HEK293 (cell line): ENCODE measurements around the gene GPR162.

Experiments
- EGR2 ChIP-seq: fragments of 450-650 bp; formaldehyde crosslinking; IDR thresholded peaks from 2 replicates; pipeline ENCODE4 v1.5.1; 2016; ENCODE audit warnings: low read depth, missing biosample characterization, missing genetic modification characterization
- GLIS1 ChIP-seq: fragments of 450-650 bp; formaldehyde crosslinking; IDR thresholded peaks from 2 replicates; pipeline ENCODE4 v1.5.1; 2016; ENCODE audit warnings: missing biosample characterization, missing genetic modification characterization
- PATZ1 ChIP-seq: fragments of 450-650 bp; formaldehyde crosslinking; IDR thresholded peaks from 2 replicates; pipeline ENCODE4 v1.5.1; 2016; ENCODE audit warnings: missing biosample characterization, missing genetic modification characterization
- REST ChIP-seq: fragments of 450-650 bp; formaldehyde crosslinking; IDR thresholded peaks from 2 replicates; pipeline ENCODE4 v1.5.1; 2016; ENCODE audit warnings: missing biosample characterization, missing genetic modification characterization
- WT1 ChIP-seq: fragments of 450-650 bp; formaldehyde crosslinking; IDR thresholded peaks from 2 replicates; pipeline ENCODE4 v1.5.1; 2016; ENCODE audit warnings: missing biosample characterization, missing genetic modification characterization
- ZNF112 ChIP-seq: fragments of 450-650 bp; formaldehyde crosslinking; IDR thresholded peaks from 2 replicates; pipeline ENCODE4 v1.5.0; 2017; ENCODE audit warnings: missing biosample characterization, missing genetic modification characterization
- ZNF175 ChIP-seq: fragments of 450-650 bp; formaldehyde crosslinking; IDR thresholded peaks from 2 replicates; pipeline ENCODE4 v1.5.1; 2016; ENCODE audit warnings: missing biosample characterization, missing genetic modification characterization
- ZNF223 ChIP-seq: fragments of 450-650 bp; formaldehyde crosslinking; IDR thresholded peaks from 2 replicates; pipeline ENCODE4 v1.5.1; 2016; ENCODE audit warnings: missing biosample characterization, missing genetic modification characterization
- ZNF292 ChIP-seq: fragments of 450-650 bp; formaldehyde crosslinking; IDR thresholded peaks from 2 replicates; pipeline ENCODE4 v1.5.1; 2016; ENCODE audit warnings: low read depth, missing biosample characterization, missing genetic modification characterization, borderline replicate concordance
- ZNF350 ChIP-seq: fragments of 450-650 bp; formaldehyde crosslinking; IDR thresholded peaks from 2 replicates; pipeline ENCODE4 v1.5.0; 2017; ENCODE audit warnings: missing biosample characterization, mild to moderate bottlenecking, missing genetic modification characterization
- ZNF433 ChIP-seq: fragments of 450-650 bp; formaldehyde crosslinking; IDR thresholded peaks from 2 replicates; pipeline ENCODE4 v1.5.1; 2016; ENCODE audit warnings: missing biosample characterization, missing genetic modification characterization, low read depth
- TF ChIP-seq, protein P1 (sequence below): fragments of 450-650 bp; IDR thresholded peaks from 2 replicates; pipeline ENCODE4 v1.5.1; 2018; ENCODE audit warnings: missing biosample characterization, mild to moderate bottlenecking, missing genetic modification characterization
- TF ChIP-seq, protein P2 (sequence below): fragments of 450-650 bp; formaldehyde crosslinking; IDR thresholded peaks from 2 replicates; pipeline ENCODE4 v1.5.1; 2017; ENCODE audit warnings: missing biosample characterization, missing genetic modification characterization
- TF ChIP-seq, protein P3 (sequence below): fragments of 450-650 bp; formaldehyde crosslinking; IDR thresholded peaks from 2 replicates; pipeline ENCODE4 v1.5.1; 2016; ENCODE audit warnings: missing biosample characterization, missing genetic modification characterization
- TF ChIP-seq, protein P4 (sequence below): fragments of 450-650 bp; formaldehyde crosslinking; IDR thresholded peaks from 2 replicates; pipeline ENCODE4 v1.5.1; 2017; ENCODE audit warnings: missing biosample characterization, missing genetic modification characterization
- TF ChIP-seq, protein P5 (sequence below): fragments of 450-650 bp; formaldehyde crosslinking; IDR thresholded peaks from 2 replicates; pipeline ENCODE4 v1.5.1; 2016; ENCODE audit warnings: missing biosample characterization, missing genetic modification characterization
- TF ChIP-seq, protein P6 (sequence below): fragments of 450-650 bp; formaldehyde crosslinking; IDR thresholded peaks from 2 replicates; pipeline ENCODE4 v1.5.1; 2017; ENCODE audit warnings: missing biosample characterization, missing genetic modification characterization

Gene GPR162

GRCh38 chr12:6827982-6828780, 6.6 kb downstream of the GPR162 start, which contains the start of gene P3H3 (continued):
- TF ChIP-seq, protein P1, sequence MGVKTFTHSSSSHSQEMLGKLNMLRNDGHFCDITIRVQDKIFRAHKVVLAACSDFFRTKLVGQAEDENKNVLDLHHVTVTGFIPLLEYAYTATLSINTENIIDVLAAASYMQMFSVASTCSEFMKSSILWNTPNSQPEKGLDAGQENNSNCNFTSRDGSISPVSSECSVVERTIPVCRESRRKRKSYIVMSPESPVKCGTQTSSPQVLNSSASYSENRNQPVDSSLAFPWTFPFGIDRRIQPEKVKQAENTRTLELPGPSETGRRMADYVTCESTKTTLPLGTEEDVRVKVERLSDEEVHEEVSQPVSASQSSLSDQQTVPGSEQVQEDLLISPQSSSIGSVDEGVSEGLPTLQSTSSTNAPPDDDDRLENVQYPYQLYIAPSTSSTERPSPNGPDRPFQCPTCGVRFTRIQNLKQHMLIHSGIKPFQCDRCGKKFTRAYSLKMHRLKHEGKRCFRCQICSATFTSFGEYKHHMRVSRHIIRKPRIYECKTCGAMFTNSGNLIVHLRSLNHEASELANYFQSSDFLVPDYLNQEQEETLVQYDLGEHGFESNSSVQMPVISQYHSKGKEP (tag by site-specific recombination), result no peak
- TF ChIP-seq, protein P2, sequence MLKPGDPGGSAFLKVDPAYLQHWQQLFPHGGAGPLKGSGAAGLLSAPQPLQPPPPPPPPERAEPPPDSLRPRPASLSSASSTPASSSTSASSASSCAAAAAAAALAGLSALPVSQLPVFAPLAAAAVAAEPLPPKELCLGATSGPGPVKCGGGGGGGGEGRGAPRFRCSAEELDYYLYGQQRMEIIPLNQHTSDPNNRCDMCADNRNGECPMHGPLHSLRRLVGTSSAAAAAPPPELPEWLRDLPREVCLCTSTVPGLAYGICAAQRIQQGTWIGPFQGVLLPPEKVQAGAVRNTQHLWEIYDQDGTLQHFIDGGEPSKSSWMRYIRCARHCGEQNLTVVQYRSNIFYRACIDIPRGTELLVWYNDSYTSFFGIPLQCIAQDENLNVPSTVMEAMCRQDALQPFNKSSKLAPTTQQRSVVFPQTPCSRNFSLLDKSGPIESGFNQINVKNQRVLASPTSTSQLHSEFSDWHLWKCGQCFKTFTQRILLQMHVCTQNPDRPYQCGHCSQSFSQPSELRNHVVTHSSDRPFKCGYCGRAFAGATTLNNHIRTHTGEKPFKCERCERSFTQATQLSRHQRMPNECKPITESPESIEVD (tag by site-specific recombination), result no peak
- TF ChIP-seq EGR2 (tag by site-specific recombination), result peak; percentile 55
- TF ChIP-seq ZNF112, result no peak
- TF ChIP-seq ZNF350 (tag by site-specific recombination), result no peak
- 0 out of 2 replicates have a peak, but pooled peaks have one; percentile 28 for TF ChIP-seq ZNF223 (tag by site-specific recombination)
- peak; percentile 97 for TF ChIP-seq PATZ1 (tag by site-specific recombination)
- peak; percentile 50; the same call in 1 of the 2 replicates for TF ChIP-seq REST (tag by site-specific recombination)
- TF ChIP-seq ZNF433 (tag by site-specific recombination), result no peak
- no peak for TF ChIP-seq ZNF292 (tag by site-specific recombination)
- 0 out of 2 replicates have a peak, but pooled peaks have one; percentile 4 for TF ChIP-seq GLIS1 (tag by site-specific recombination)
- TF ChIP-seq, protein P3, sequence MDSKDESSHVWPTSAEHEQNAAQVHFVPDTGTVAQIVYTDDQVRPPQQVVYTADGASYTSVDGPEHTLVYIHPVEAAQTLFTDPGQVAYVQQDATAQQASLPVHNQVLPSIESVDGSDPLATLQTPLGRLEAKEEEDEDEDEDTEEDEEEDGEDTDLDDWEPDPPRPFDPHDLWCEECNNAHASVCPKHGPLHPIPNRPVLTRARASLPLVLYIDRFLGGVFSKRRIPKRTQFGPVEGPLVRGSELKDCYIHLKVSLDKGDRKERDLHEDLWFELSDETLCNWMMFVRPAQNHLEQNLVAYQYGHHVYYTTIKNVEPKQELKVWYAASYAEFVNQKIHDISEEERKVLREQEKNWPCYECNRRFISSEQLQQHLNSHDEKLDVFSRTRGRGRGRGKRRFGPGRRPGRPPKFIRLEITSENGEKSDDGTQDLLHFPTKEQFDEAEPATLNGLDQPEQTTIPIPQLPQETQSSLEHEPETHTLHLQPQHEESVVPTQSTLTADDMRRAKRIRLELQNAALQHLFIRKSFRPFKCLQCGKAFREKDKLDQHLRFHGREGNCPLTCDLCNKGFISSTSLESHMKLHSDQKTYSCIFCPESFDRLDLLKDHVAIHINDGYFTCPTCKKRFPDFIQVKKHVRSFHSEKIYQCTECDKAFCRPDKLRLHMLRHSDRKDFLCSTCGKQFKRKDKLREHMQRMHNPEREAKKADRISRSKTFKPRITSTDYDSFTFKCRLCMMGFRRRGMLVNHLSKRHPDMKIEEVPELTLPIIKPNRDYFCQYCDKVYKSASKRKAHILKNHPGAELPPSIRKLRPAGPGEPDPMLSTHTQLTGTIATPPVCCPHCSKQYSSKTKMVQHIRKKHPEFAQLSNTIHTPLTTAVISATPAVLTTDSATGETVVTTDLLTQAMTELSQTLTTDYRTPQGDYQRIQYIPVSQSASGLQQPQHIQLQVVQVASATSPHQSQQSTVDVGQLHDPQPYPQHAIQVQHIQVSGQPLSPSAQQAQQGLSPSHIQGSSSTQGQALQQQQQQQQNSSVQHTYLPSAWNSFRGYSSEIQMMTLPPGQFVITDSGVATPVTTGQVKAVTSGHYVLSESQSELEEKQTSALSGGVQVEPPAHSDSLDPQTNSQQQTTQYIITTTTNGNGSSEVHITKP (tag by site-specific recombination), result peak; percentile 68; the same call in 1 of the 2 replicates
- TF ChIP-seq, protein P4, sequence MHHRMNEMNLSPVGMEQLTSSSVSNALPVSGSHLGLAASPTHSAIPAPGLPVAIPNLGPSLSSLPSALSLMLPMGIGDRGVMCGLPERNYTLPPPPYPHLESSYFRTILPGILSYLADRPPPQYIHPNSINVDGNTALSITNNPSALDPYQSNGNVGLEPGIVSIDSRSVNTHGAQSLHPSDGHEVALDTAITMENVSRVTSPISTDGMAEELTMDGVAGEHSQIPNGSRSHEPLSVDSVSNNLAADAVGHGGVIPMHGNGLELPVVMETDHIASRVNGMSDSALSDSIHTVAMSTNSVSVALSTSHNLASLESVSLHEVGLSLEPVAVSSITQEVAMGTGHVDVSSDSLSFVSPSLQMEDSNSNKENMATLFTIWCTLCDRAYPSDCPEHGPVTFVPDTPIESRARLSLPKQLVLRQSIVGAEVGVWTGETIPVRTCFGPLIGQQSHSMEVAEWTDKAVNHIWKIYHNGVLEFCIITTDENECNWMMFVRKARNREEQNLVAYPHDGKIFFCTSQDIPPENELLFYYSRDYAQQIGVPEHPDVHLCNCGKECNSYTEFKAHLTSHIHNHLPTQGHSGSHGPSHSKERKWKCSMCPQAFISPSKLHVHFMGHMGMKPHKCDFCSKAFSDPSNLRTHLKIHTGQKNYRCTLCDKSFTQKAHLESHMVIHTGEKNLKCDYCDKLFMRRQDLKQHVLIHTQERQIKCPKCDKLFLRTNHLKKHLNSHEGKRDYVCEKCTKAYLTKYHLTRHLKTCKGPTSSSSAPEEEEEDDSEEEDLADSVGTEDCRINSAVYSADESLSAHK, result peak; percentile 49; the same call in 1 of the 2 replicates
- TF ChIP-seq ZNF175 (tag by site-specific recombination), result no peak
- peak; percentile 75 for TF ChIP-seq WT1
- TF ChIP-seq, protein P5, sequence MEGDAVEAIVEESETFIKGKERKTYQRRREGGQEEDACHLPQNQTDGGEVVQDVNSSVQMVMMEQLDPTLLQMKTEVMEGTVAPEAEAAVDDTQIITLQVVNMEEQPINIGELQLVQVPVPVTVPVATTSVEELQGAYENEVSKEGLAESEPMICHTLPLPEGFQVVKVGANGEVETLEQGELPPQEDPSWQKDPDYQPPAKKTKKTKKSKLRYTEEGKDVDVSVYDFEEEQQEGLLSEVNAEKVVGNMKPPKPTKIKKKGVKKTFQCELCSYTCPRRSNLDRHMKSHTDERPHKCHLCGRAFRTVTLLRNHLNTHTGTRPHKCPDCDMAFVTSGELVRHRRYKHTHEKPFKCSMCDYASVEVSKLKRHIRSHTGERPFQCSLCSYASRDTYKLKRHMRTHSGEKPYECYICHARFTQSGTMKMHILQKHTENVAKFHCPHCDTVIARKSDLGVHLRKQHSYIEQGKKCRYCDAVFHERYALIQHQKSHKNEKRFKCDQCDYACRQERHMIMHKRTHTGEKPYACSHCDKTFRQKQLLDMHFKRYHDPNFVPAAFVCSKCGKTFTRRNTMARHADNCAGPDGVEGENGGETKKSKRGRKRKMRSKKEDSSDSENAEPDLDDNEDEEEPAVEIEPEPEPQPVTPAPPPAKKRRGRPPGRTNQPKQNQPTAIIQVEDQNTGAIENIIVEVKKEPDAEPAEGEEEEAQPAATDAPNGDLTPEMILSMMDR (tag by site-specific recombination), result no peak
- TF ChIP-seq, protein P6, sequence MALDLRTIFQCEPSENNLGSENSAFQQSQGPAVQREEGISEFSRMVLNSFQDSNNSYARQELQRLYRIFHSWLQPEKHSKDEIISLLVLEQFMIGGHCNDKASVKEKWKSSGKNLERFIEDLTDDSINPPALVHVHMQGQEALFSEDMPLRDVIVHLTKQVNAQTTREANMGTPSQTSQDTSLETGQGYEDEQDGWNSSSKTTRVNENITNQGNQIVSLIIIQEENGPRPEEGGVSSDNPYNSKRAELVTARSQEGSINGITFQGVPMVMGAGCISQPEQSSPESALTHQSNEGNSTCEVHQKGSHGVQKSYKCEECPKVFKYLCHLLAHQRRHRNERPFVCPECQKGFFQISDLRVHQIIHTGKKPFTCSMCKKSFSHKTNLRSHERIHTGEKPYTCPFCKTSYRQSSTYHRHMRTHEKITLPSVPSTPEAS (tag by site-specific recombination), result peak; percentile 39; the same call in 1 of the 2 replicates
